Spleen (tissue), 11 donors: ENCODE measurements around the gene TRABD. TPM values are rescaled to one million over a fixed set of nuclear protein-coding genes. Genes with fewer than 3 reads are reported as not detected.
A peak's percentile ranks its signal among the peaks of the same experiment; 100 is the strongest.

Experiments used
- DNase-seq: peaks from one replicate; pipeline ENCODE4 v3.0.0-alpha.2; 2020
- H3K27ac ChIP-seq, 8 donors: fragments of 200-600 bp; sonication (generic) in 7 of 8; 1 replicate in 4 of 8; 2 replicates in 4 of 8; pipeline versions ENCODE4 v1.5.0 to v1.8.0; 2016 to 2021; ENCODE audit warnings: inconsistent platforms in 4 of 8, mild to moderate bottlenecking in 4 of 8, moderate library complexity in 1 of 8
- H3K27me3 ChIP-seq, 7 donors: fragments of 200-600 bp; sonication (generic) in 6 of 7; replicated peaks in 1 of 7; 1 replicate in 4 of 7; 2 replicates in 3 of 7; pipeline versions ENCODE4 v1.5.0 to v1.8.0; 2016 to 2021; ENCODE audit warnings: inconsistent platforms in 3 of 7, mild to moderate bottlenecking in 1 of 7
- H3K36me3 ChIP-seq, 6 donors: fragments of 200-600 bp; sonication (generic) in 5 of 6; 1 replicate in 4 of 6; 2 replicates in 2 of 6; pipeline versions ENCODE4 v1.5.0 to v1.8.0; 2016 to 2021; ENCODE audit warnings: inconsistent platforms in 2 of 6
- H3K4me1 ChIP-seq, 6 donors: fragments of 200-600 bp; sonication (generic) in 5 of 6; 1 replicate in 3 of 6; 2 replicates in 3 of 6; pipeline versions ENCODE4 v1.5.0 to v1.8.0; 2016 to 2021; ENCODE audit warnings: inconsistent platforms in 3 of 6
- H3K4me3 ChIP-seq, 8 donors: fragments of 200-600 bp; sonication (generic) in 7 of 8; 1 replicate in 4 of 8; 2 replicates in 4 of 8; pipeline versions ENCODE4 v1.5.0 to v1.8.0; 2016 to 2021; ENCODE audit warnings: inconsistent platforms in 4 of 8, mild to moderate bottlenecking in 4 of 8, moderate library complexity in 2 of 8
- H3K9me3 ChIP-seq, 8 donors: fragments of 200-600 bp; sonication (generic) in 7 of 8; 1 replicate in 4 of 8; 2 replicates in 4 of 8; pipeline versions ENCODE4 v1.5.0 to v1.8.0; 2016 to 2021; ENCODE audit warnings: inconsistent platforms in 4 of 8
- CTCF ChIP-seq, 11 experiments: fragments of 200-600 bp in 7 of 11; fragments of 450-650 bp in 4 of 11; sonication (generic) in 4 of 11; IDR thresholded peaks in 8 of 11; conservative IDR thresholded peaks in 3 of 11; 1 replicate in 7 of 11; 2 replicates in 4 of 11; pipeline versions ENCODE4 v1.4.0 to v1.8.0; 2016 to 2021; ENCODE audit warnings: antibody characterized with exemption in 11 of 11, inconsistent platforms in 4 of 11, mild to moderate bottlenecking in 1 of 11
- POLR2A ChIP-seq, 3 donors: fragments of 450-650 bp; IDR thresholded peaks; one replicate each; pipeline ENCODE4 v1.5.1; 2017; ENCODE audit warnings: antibody characterized with exemption in 3 of 3, mild to moderate bottlenecking in 1 of 3
- POLR2AphosphoS5 ChIP-seq, 3 donors: sonication (generic); formaldehyde crosslinking; IDR thresholded peaks; one replicate each; pipeline ENCODE4 v1.5.1; 2017; ENCODE audit warnings: antibody characterized with exemption in 3 of 3
- WGBS, 5 donors: extraction: QIAGEN DNeasy Blood & Tissue Kit in 3 of 5; methylation state at CpG; one replicate each; pipeline versions ENCODE4 v1.1.5 to v1.1.7; 2013 to 2018; 5-methylcytosine and 5-hydroxymethylcytosine counted together
- intact Hi-C: fragments of 100-400 bp; cut with DNase I; formaldehyde crosslinking; loops from one replicate; pipeline ENCODE4 v1.15.0; 2023; ENCODE audit warnings: low total_unique reads
- polyA plus RNA-seq, 3 donors: library from polyadenylated mRNA; stranded (reverse); fragments of 200-250 nt; gene quantifications; one replicate each; pipeline ENCODE4 v1.2.1, GENCODE V29; 2013
- total RNA-seq, 7 donors: library from RNA; depleted of rRNA in 3 of 7; stranded (reverse); fragments of >200 nt in 3 of 7; fragmentation: NEBNext Ultra II Directional in 4 of 7; extraction: Animal tissue kit (Norgen Biotek cat#: 25700) in 4 of 7; gene quantifications; one replicate each; pipeline versions ENCODE4 v1.1.0 to v1.2.1, GENCODE V29; 2016 to 2021
- donor health status: healthy with polysubstance abuse.
- donor health status: DM: no; HTN: no; CAD: no; lungs with moderate emphysema.
- donor health status: DM: no; HTN: no; CAD: no.
- donor health status: Bipolar disorder and iron deficiency.
- donor health status: healthy.
- donor health status: DM: no; HTN: no; CAD: no.
- donor health status: DM: yes; HTN: yes; CAD: no.

Gene TRABD
- total and polyA plus RNA-seq, 10 donors: 43.3 to 85.8 (median 60.0) TPM

- Histone ChIP-seq H3K27ac (no peak overlapping the region), H3K27me3 (no peaks in the 10 kb centered on the region), H3K4me3 (no peak overlapping the region), H3K36me3 (peaks cover 4 to 100% (median 92%) of the 10 kb centered on the region in 6 donors), H3K9me3 (no peaks in the 10 kb centered on the region), H3K4me1 (no peaks in the 10 kb centered on the region)
- intact Hi-C loops: no loop called here
- DNase-seq: no peak
- 95 to 96% (median 96%) methylated on average over 34 to 57 of the region's 57 CpGs for WGBS, 5 donors
- TF ChIP-seq POLR2A (IDR thresholded peaks at IDR 0.05): no peak
- peak; percentile 15 to 71 (median 27) for TF ChIP-seq POLR2AphosphoS5 (IDR thresholded peaks at IDR 0.05)
- TF ChIP-seq CTCF (IDR thresholded peaks at IDR 0.05 in 8 of 11, conservative IDR thresholded peaks at IDR 0.05 in 3 of 11): no peak
Observed at GRCh38 chr22:50216684-50217520, 31.2 kb downstream of the TRABD start.

- H3K36me3 ChIP-seq: peaks cover 4 to 100% (median 92%) of the 10 kb centered on the region in 6 donors
- no peak for DNase-seq
- no peaks in the 10 kb centered on the region for H3K9me3 ChIP-seq
- WGBS, 5 donors: 81 to 92% (median 84%) methylated on average over 16 to 21 of the region's 21 CpGs
- TF ChIP-seq POLR2A (IDR thresholded peaks at IDR 0.05) (no peak), POLR2AphosphoS5 (IDR thresholded peaks at IDR 0.05) (no peak), CTCF (IDR thresholded peaks at IDR 0.05 in 8 of 11, conservative IDR thresholded peaks at IDR 0.05 in 3 of 11) (no peak)
- no peak overlapping the region for H3K27ac ChIP-seq
- intact Hi-C loops: no loop called here
- no peaks in the 10 kb centered on the region for H3K27me3 ChIP-seq
- no peak overlapping the region for H3K4me3 ChIP-seq
- no peaks in the 10 kb centered on the region for H3K4me1 ChIP-seq
Observed at GRCh38 chr22:50217543-50218152, 31.9 kb downstream of the TRABD start.

GRCh38 chr22:50218153-50218995 lies 32.7 kb downstream of the TRABD start:
- Histone ChIP-seq H3K4me1 (no peaks in the 10 kb centered on the region), H3K27me3 (no peaks in the 10 kb centered on the region), H3K4me3 (no peak overlapping the region), H3K9me3 (no peaks in the 10 kb centered on the region), H3K36me3 (peaks cover 4 to 100% (median 92%) of the 10 kb centered on the region in 6 donors), H3K27ac (no peak overlapping the region)
- no peak for TF ChIP-seq CTCF (IDR thresholded peaks at IDR 0.05 in 8 of 11, conservative IDR thresholded peaks at IDR 0.05 in 3 of 11)
- TF ChIP-seq POLR2AphosphoS5 (IDR thresholded peaks at IDR 0.05): peak in 2 of 3 donors; percentile 32 to 69
- WGBS, 5 donors: 87 to 90% (median 88%) methylated on average over 26 to 43 of the region's 43 CpGs
- DNase-seq: no peak
- intact Hi-C loops: no loop called here
